ENCODE results near the gene DENND1A. TPM values are rescaled to one million over a fixed set of nuclear protein-coding genes. Genes with fewer than 3 reads are reported as not detected.
A peak's percentile ranks its signal among the peaks of the same experiment; 100 is the strongest.

Gene DENND1A
- total RNA-seq, 1 donor from 2014 or later, result 26.1 TPM

- no peak for DNase-seq (ENCODE audit: low spot score)
- intact Hi-C loops (cut with DNase I), result no loop called here
- peak; percentile 62 for ATAC-seq
Observed at GRCh38 chr9:123544007-123544827, 385.7 kb downstream of the DENND1A start.

DNA sequence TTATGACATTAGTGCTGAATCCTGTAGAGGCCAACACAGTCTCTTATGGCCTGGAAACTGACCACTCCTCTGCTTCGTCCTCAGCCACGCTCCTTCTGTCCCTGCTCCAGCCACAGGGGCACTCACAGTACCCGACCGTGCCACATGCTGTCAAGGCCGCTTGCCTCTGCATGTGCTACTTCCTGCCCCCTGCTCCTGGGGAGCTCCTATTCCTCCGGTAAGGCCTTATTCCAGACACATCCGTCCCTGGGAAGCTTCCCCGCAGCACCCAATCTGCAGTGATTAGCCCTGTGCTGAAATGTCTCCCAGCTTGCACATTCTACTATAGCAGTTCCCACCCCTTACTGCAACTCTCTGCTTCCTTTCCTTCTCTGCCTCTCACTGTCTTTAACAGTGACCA lies 386.4 kb downstream of the DENND1A start:
- intact Hi-C loops (cut with DNase I), result no loop called here
- no peak for DNase-seq (ENCODE audit: low spot score)
- ATAC-seq, result no peak

DNA sequence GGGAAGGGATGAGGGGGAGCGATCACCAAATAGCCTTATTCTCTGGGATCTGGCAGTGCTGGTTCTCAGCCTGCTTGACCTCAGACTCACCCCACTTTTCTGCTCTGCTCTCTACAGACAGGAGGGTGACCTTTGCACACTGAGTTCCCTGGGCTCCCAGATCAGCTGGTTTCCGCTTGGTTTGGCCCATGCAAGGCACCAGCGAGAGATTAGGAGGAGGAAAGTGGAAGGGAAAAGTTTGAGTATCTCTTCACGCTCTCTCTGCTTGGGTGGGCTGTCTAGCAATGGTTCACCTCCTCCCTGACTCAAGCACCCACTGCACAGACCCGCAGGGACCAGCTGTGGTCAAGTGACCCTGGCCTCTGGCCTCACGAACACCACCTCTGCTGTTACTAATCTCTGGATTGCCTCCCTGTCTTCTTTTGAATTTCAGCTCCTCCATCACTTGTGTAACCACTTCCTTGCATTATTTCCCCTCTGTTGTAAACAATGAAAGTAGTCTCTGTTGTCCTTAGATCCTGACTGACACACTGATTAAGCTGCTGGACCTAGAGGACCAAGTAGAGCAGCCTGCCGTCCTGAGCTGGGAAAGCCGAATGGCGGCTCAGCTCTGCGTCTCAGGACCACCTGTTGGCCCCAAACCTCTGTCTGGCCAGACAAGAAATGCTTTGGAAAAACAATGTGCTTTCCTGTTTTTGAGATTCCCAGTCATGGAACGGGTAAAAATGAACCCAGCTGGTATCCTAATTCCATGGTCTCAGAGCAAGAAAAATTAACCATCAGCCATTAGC lies 387.3 kb downstream of the DENND1A start:
- peak; percentile 32 for ATAC-seq
- intact Hi-C loops (cut with DNase I), result no loop called here

DNA sequence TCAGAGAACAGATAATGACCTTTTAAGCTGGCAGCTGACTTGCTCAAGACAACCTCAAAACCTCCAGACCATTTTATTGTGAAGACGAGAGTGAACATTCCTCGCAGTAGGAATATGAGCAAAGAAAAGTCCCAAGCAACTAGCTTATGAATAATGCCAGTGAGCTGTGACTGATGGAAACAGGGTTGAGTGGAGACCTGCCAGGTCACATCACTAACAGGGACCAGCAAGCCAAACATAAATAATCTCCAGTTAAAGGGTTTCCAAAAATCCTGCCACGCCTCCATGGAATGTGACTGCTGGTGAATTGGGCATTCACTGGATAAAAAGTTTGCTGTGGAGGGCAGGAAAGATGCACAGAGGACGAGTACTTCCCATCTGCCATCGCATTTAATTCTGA lies 388.5 kb downstream of the DENND1A start:
- intact Hi-C loops (cut with DNase I), result no loop called here
- ATAC-seq (no peak), DNase-seq (ENCODE audit: low spot score) (no peak)

More for the DNA sequence above, 387.3 kb downstream of the DENND1A start:
- DNase-seq (ENCODE audit: low spot score), result no peak

DNA sequence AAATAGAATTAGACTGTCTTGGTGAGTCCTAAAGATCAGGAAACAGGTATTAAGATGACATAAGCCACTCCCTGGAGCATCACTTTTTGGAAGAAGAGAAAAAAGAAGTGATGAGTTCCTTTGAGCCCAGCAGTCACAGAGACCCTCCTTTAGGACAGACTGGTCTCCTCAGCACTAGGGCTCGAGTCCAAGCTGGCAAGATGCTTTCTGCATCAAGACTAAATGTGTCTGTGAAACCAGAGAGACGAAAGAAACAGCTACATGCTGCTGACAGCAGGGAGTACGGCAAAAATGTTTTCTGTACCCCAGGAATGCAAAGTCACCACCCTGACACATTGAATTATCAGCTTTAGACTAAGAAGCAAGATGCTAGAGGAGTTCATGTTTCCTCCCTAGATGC lies 389.5 kb downstream of the DENND1A start:
- ATAC-seq, result no peak
- DNase-seq (ENCODE audit: low spot score), result no peak
- intact Hi-C loops (cut with DNase I), result no loop called here

- DNase-seq (ENCODE audit: low spot score) (no peak), ATAC-seq (no peak)
- intact Hi-C loops (cut with DNase I), result no loop called here
Observed at GRCh38 chr9:123537809-123538208, 392.1 kb downstream of the DENND1A start.

DNA sequence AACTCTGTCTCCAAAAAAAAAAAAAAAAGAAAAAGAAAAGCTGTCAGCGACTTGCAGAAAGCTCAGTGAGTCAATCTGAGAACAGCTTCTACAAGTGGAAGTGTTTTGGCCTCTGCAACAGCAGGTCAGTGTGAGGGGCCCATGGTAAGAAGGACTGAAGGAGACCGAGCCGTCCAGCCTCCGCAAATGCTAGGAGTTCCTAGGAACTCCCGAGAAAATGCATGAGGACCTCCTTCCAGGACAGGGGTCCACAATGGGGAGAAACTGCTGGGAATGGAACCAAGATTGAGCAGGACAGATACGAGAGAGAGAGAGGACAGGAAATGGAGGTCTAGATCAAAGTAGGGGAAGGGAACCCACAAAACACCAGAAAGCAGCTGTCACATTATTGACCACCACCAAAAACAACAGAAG lies 393.5 kb downstream of the DENND1A start:
- intact Hi-C loops (cut with DNase I), result no loop called here
- no peak for DNase-seq (ENCODE audit: low spot score)
- ATAC-seq, result no peak

- intact Hi-C loops (cut with DNase I), result no loop called here
- no peak for ATAC-seq
- DNase-seq (ENCODE audit: low spot score), result no peak
Observed at GRCh38 chr9:123534336-123534735, 395.6 kb downstream of the DENND1A start.

GRCh38 chr9:123530244-123530643 lies 399.7 kb downstream of the DENND1A start:
- DNase-seq (ENCODE audit: low spot score) (no peak), ATAC-seq (no peak)
- intact Hi-C loops (cut with DNase I), result no loop called here

DNA sequence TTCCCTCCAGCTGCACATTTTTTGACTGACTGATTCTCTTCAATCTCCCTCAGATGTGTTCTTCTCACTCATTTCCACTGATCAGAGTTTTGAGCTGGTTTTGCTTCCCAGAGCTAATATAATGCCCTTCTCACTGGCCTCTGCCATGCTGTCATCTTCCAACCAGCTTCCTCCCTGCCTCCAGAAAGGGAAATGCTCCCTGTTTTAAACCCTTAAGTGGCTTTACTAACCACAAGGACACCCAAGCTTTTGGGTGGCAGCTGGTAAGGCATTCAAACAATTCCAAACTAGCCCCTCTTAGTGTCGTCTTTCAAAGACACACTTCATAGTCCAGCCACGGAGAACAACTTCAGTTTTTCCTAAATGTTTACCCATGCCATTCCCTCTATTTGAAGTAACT lies 401.4 kb downstream of the DENND1A start:
- intact Hi-C loops (cut with DNase I), result loop anchor here (10.0 kb wide), 1 partner anchor 124 kb away; no protein-coding TSS in a partner anchor
- DNase-seq (ENCODE audit: low spot score) (no peak), ATAC-seq (no peak)

DNA sequence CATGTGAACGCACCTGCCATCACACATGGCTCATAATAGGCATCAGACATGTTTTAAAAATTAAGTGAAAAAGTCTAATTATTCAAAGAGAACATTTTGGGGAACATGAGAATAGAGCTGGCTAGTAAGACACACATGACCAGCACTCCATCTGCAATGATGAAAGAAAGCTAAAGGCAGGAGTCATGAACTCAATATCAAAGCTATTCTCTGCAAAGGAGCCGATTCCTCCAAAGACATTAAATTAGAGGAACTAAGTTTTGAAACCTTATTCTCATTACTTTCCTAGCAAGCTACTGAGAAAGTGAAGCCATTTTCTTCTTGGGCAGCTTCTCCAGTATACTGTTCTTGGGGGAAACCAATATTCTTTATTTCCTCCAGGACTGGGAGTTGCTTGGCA lies 401.9 kb downstream of the DENND1A start:
- no peak for DNase-seq (ENCODE audit: low spot score)
- intact Hi-C loops (cut with DNase I), result loop anchor here (10.0 kb wide), 1 partner anchor 123 kb away; no protein-coding TSS in a partner anchor
- ATAC-seq, result no peak

DNA sequence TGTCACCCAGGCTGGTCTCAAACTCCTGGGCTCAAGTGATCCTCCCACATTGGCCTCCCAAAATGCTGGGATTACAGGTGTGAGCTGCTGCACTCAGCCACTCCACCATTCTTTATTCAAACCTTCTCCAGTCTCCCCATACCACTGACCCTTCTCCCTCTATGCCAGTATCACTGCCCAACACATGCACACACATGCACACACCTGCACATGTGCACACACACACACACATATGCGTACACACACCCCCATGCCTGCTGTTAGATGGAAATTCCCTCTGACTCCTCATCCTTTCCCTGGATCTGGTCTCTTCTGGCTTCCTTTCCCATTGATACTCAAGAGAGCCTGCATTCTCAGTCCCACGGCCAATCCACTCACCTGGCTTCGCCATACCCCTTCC lies 404.0 kb downstream of the DENND1A start:
- no peak for DNase-seq (ENCODE audit: low spot score)
- no peak for ATAC-seq
- intact Hi-C loops (cut with DNase I), result loop anchor here (10.0 kb wide), 1 partner anchor 121 kb away; no protein-coding TSS in a partner anchor

DNA sequence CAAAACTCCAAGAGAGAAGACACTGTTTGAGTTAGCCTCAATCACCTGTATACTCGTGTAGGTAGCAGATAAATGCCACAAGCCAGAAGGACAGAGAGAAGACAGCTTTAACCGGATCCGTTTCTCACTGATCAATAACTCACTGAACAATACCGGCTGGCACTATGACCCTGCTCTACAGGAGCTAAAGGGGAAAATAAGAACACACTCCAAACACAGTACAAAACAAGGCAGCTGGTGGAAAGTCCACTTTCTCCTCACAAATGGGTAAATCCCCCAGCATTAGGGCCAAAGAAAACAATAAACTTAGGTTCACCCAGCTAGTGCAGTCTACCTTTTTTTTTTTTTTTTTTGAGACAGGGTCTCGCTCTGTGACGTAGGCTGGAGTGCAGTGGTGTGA lies 404.5 kb downstream of the DENND1A start:
- ATAC-seq (no peak), DNase-seq (ENCODE audit: low spot score) (no peak)
- intact Hi-C loops (cut with DNase I), result loop anchor here (10.0 kb wide), 1 partner anchor 121 kb away; no protein-coding TSS in a partner anchor

DNA sequence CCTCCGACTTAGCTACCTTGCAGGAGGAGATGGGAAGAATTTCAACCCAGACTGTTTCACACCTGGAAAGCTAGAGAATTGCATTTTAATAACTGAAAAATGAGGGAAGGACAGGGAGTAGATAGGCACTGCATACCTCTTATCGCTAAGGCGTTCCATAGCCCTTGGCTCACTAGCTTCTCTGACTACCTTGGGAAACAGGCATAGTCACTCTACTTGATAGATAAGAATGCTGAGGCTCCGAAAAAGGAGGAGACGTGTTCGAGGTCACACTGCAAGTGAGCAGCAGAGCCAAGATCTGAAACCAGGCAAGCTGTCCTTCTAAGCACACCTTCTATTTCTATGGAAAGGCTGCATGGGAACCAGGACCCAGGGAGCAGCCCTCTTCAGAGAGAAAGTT lies 405.1 kb downstream of the DENND1A start:
- intact Hi-C loops (cut with DNase I), result loop anchor here (10.0 kb wide), 1 partner anchor 120 kb away; no protein-coding TSS in a partner anchor
- ATAC-seq, result no peak
- no peak for DNase-seq (ENCODE audit: low spot score)

GRCh38 chr9:123523845-123524244 lies 406.1 kb downstream of the DENND1A start:
- intact Hi-C loops (cut with DNase I), result loop anchor here (10.0 kb wide), 1 partner anchor 119 kb away; no protein-coding TSS in a partner anchor
- ATAC-seq (no peak), DNase-seq (ENCODE audit: low spot score) (no peak)

- ATAC-seq (no peak), DNase-seq (ENCODE audit: low spot score) (no peak)
- intact Hi-C loops (cut with DNase I), result loop anchor here (10.0 kb wide), 1 partner anchor 118 kb away; no protein-coding TSS in a partner anchor
Observed at GRCh38 chr9:123523001-123523400, 406.9 kb downstream of the DENND1A start.

- intact Hi-C loops (cut with DNase I), result loop anchor here (10.0 kb wide), 1 partner anchor 117 kb away; no protein-coding TSS in a partner anchor
- DNase-seq (ENCODE audit: low spot score) (no peak), ATAC-seq (no peak)
Observed at GRCh38 chr9:123522251-123522650, 407.7 kb downstream of the DENND1A start.

DNA sequence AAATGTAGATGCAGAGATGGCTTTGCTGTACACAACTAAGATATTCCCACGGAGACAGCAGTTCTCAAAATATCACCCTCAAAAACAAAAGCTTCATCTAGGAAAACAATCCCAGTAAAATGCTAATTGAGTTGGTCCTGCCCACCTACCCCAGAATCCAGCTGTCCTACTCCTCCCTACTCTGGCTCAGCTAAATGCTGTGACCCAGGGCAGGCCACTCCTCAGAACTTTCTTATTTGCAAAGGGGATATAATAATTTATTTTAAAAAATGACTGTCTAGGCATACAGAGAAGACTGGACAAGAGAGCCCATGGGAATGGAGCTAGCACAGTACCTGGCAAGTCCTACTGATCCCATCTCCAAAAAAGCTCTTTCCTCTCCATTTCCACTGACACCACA lies 411.6 kb downstream of the DENND1A start:
- intact Hi-C loops (cut with DNase I), result no loop called here
- ATAC-seq (no peak), DNase-seq (ENCODE audit: low spot score) (no peak)

- ATAC-seq (no peak), DNase-seq (ENCODE audit: low spot score) (no peak)
- intact Hi-C loops (cut with DNase I), result no loop called here
Observed at GRCh38 chr9:123517512-123517911, 412.4 kb downstream of the DENND1A start.

- ATAC-seq (no peak), DNase-seq (ENCODE audit: low spot score) (no peak)
- intact Hi-C loops (cut with DNase I), result no loop called here
Observed at GRCh38 chr9:123514766-123515165, 415.2 kb downstream of the DENND1A start.
